GM12892 (cell line): Measurements from ENCODE around the gene ZNRF1.

Source experiments
- POLR2A ChIP-seq: IDR thresholded peaks from 2 replicates; pipeline ENCODE4 v1.6.1; 2011; ENCODE audit warnings: low read depth, low read length, control low read depth
- POLR2AphosphoS5 ChIP-seq: IDR thresholded peaks from 2 replicates; pipeline ENCODE4 v1.6.1; 2011; ENCODE audit warnings: low read depth, low read length, control low read depth
- TAF1 ChIP-seq: IDR thresholded peaks from 2 replicates; pipeline ENCODE4 v1.6.1; 2011; ENCODE audit warnings: low read depth, mild to moderate bottlenecking, control low read depth, low read length, borderline replicate concordance

- no peak for TF ChIP-seq POLR2AphosphoS5
- no peak for TF ChIP-seq POLR2A
- no peak for TF ChIP-seq TAF1
Measured at GRCh38 chr16:75160386-75160785, 161.6 kb downstream of the ZNRF1 start.
